Pancreas (tissue), 10 donors: ENCODE measurements around the gene HOXD10. TPM values are rescaled to one million over a fixed set of nuclear protein-coding genes. Genes with fewer than 3 reads are reported as not detected.

Experiments
- ATAC-seq, 4 donors: fragments of 200-7000 bp; cut with Tn5 transposase; one replicate each; pipeline versions ENCODE4 v1.8.0 to v1.9.1; 2020; ENCODE audit warnings: mild to moderate bottlenecking in 4 of 4, moderate library complexity in 4 of 4
- DNase-seq, 6 donors: peaks; one replicate each; pipeline ENCODE4 v3.0.0-alpha.2; 2020
- FAIRE-seq: peaks from 2 replicates; lab custom pipeline; 2012; peaks lifted over from hg19 to GRCh38; lab: Jason Lieb, UNC
- H3K27ac ChIP-seq, 4 donors: fragments of 200-600 bp; sonication (generic); 1 replicate in 3 of 4; 2 replicates in 1 of 4; pipeline versions ENCODE4 v1.5.0 to v1.8.0; 2020
- H3K27me3 ChIP-seq, 4 donors: fragments of 200-600 bp; one replicate each; pipeline ENCODE4 v1.8.0; 2021
- H3K36me3 ChIP-seq, 3 donors: fragments of 200-600 bp; sonication (generic) in 1 of 3; one replicate each; pipeline versions ENCODE4 v1.5.0 to v1.8.0; 2020 to 2021
- H3K4me1 ChIP-seq, 3 donors: fragments of 200-600 bp; one replicate each; pipeline ENCODE4 v1.8.0; 2021
- H3K4me3 ChIP-seq, 4 donors: fragments of 200-600 bp; sonication (generic) in 2 of 4; one replicate each; pipeline versions ENCODE4 v1.5.0 to v1.8.0; 2020 to 2021
- H3K9me3 ChIP-seq, 4 donors: fragments of 200-600 bp; one replicate each; pipeline ENCODE4 v1.8.0; 2021
- CTCF ChIP-seq, 4 donors: fragments of 200-600 bp; sonication (generic) in 3 of 4; IDR thresholded peaks; one replicate each; pipeline versions ENCODE4 v1.5.0 to v1.8.0; 2021; ENCODE audit warnings: antibody characterized with exemption in 4 of 4
- WGBS, 2 donors: extraction: QIAGEN DNeasy Blood & Tissue Kit; methylation state at CpG; one replicate each; pipeline ENCODE4 v1.1.7; 2013; 5-methylcytosine and 5-hydroxymethylcytosine counted together
- intact Hi-C, 3 donors: fragments of 100-400 bp; cut with DNase I; formaldehyde crosslinking; loops; one replicate each; pipeline versions ENCODE4 v1.11.1 to v1.14.2; 2022
- polyA plus RNA-seq, 2 donors: library from polyadenylated mRNA; stranded (reverse); fragments of 200-250 nt; gene quantifications; one replicate each; pipeline ENCODE4 v1.2.3, GENCODE V29; 2013
- total RNA-seq, 6 donors: library from RNA; stranded (reverse); fragmentation: NEBNext Ultra II Directional in 4 of 6; extraction: Animal tissue kit (Norgen Biotek cat#: 25700) in 4 of 6; gene quantifications; one replicate each; pipeline versions ENCODE4 v1.2.1 to v1.2.4, GENCODE V29; 2021 to 2023
- donor health status: healthy with polysubstance abuse.
- donor health status: DM: no; HTN: no; CAD: no; lungs with moderate emphysema.
- donor health status: DM: no; HTN: no; CAD: no.
- donor health status: control.
- donor health status: control.
- donor health status: Bipolar disorder and iron deficiency.
- donor health status: DM: yes; HTN: yes; CAD: no.
- donor health status: DM: no; HTN: no; CAD: no.
- donor health status: DM: no; HTN: no; CAD: no.
- donor health status: DM: yes; HTN: yes; CAD: no.

HOXD10 gene
- total and polyA plus RNA-seq, 8 donors: not detected

DNA sequence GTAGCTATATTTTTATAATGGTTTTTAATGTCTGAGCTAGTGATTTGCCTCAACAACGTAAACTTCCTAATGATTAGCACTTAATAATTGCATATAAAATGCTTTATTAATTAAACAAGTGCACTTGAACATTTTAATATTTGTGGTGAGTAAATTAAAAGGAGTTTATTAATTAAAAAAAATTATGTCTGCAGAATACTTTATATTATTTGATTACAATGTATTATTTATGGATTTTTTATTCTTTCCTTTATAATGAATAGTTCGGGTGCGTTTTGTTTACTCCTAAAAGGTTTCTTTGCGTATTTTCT, 15.2 kb downstream of the HOXD10 start:
- Histone ChIP-seq H3K36me3 (no peaks in the 10 kb centered on the region), H3K9me3 (no peaks in the 10 kb centered on the region), H3K27ac (no peak overlapping the region), H3K27me3 (peaks cover 8 to 75% (median 29%) of the 10 kb centered on the region in 4 donors), H3K4me3 (no peak overlapping the region), H3K4me1 (peaks cover 0 to 14% (median 5%) of the 10 kb centered on the region in 3 donors)
- intact Hi-C loops: loop anchor here in 2 of 3 donors (10.0 kb wide), 2 partner anchors 323 to 433 kb away; no protein-coding TSS in a partner anchor
- no peak for TF ChIP-seq CTCF (IDR thresholded peaks at IDR 0.05)
- no peak for ATAC-seq
- no peak for DNase-seq
- peak; percentile 39 for FAIRE-seq
- 18 to 25% methylated on average over 4 of the region's 4 CpGs for WGBS, 2 donors

DNA sequence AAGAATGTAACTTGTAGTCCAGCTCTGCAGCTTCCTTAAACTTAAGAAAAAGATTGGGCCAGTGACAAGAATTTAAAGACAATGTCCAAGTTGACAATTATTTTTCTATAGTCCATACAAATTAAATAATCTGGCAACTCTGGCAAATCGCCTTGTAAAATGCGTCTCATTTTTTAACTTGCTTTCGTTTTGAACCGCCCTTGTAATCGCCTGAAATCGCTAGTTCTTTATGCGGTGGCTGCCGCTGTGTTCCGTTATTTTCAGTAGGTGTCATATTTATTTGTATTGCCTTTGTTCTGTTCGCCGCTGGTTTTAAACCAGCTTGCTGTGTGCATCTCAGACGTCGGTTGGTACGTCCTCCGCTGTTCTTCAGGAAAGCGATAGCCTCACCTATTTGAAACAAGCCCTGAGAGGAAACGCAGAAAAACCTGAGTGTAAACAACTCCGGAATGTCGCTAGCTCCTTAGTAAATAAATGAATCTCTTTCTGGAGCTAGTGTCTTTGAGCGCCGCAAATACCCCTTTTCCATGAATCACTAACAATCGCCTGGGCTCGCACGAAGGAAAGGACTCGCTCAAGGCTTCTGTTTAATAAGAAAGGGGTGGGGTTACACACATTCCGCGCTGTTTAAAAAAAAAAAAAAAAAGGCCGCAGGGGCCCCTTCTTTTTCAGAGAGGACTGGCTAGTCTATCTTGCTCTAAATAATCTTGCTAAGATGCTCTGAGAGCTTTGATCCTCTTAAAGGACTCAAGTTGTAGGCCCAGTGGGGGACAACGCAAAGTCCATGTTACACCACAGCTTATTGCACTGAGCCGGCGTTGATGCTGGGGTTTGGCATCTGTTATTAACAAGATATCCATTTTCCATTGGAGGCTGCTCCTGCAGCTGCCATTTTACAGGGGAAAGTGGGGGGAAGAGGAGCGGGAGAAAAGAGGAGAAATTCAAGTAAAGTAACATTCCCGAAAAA, 15.9 kb downstream of the HOXD10 start:
- intact Hi-C loops: loop anchor here in 2 of 3 donors (10.0 kb wide), 2 partner anchors 322 to 432 kb away; no protein-coding TSS in a partner anchor
- FAIRE-seq (no peak), ATAC-seq (no peak), DNase-seq (no peak)
- no peak for TF ChIP-seq CTCF (IDR thresholded peaks at IDR 0.05)
- peaks cover 8 to 75% (median 29%) of the 10 kb centered on the region in 4 donors for H3K27me3 ChIP-seq
- 10 to 11% methylated on average over 33 of the region's 33 CpGs for WGBS, 2 donors
- no peak overlapping the region for H3K27ac ChIP-seq
- no peak overlapping the region for H3K4me3 ChIP-seq
- no peaks in the 10 kb centered on the region for H3K36me3 ChIP-seq
- H3K9me3 ChIP-seq: no peaks in the 10 kb centered on the region
- peaks cover 0 to 14% (median 5%) of the 10 kb centered on the region in 3 donors for H3K4me1 ChIP-seq

GRCh38 chr2:176133389-176133788, 16.8 kb downstream of the HOXD10 start:
- Histone ChIP-seq H3K27ac (no peak overlapping the region), H3K27me3 (peaks cover 5 to 76% (median 32%) of the 10 kb centered on the region in 4 donors), H3K4me3 (no peak overlapping the region), H3K4me1 (peaks cover 0 to 14% (median 5%) of the 10 kb centered on the region in 3 donors), H3K9me3 (no peaks in the 10 kb centered on the region), H3K36me3 (no peaks in the 10 kb centered on the region)
- intact Hi-C loops: loop anchor here in 2 of 3 donors (10.0 kb wide), 2 partner anchors 321 to 431 kb away; no protein-coding TSS in a partner anchor
- FAIRE-seq: no peak
- no peak for ATAC-seq
- TF ChIP-seq CTCF (IDR thresholded peaks at IDR 0.05): no peak
- no peak for DNase-seq

DNA sequence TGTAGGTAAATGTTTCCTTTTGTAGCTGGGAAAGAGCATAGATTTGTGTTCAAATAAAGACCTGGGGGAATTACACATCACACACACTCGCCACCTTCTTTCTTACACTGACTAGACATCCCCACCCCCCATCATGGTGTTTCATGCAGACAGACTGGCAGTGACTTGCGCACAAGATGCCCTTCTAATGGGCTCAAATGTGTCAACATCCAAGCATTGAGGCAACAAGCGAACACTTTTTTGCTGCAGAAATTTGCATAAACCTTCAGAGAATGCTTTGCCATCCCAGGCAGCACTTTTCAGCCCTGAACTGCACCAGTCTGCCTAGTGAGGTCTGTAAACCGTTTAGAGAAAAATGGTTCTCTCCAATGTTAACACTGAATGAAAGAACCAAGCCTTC, 17.5 kb downstream of the HOXD10 start:
- DNase-seq (no peak), FAIRE-seq (no peak), ATAC-seq (no peak)
- peaks cover 0 to 14% (median 5%) of the 10 kb centered on the region in 3 donors for H3K4me1 ChIP-seq
- 19 to 21% methylated on average over 4 of the region's 4 CpGs for WGBS, 2 donors
- H3K27ac ChIP-seq: no peak overlapping the region
- H3K27me3 ChIP-seq: peaks cover 5 to 76% (median 32%) of the 10 kb centered on the region in 4 donors
- no peak overlapping the region for H3K4me3 ChIP-seq
- no peaks in the 10 kb centered on the region for H3K9me3 ChIP-seq
- no peaks in the 10 kb centered on the region for H3K36me3 ChIP-seq
- intact Hi-C loops: loop anchor here in 2 of 3 donors (10.0 kb wide), 2 partner anchors 321 to 431 kb away; no protein-coding TSS in a partner anchor
- TF ChIP-seq CTCF (IDR thresholded peaks at IDR 0.05): no peak
